Karpas-422 (cell line): ENCODE results near the gene EML2. TPM values are rescaled to one million over a fixed set of nuclear protein-coding genes. Genes with fewer than 3 reads are reported as not detected.

Experiments used
- DNase-seq: peaks from one replicate; pipeline ENCODE4 v3.0.0-alpha.2; 2015
- H2AFZ ChIP-seq: fragments of 200-600 bp; sonication (generic); 2 replicates; pipeline ENCODE4 v1.6.1; 2014; ENCODE audit warnings: antibody characterized with exemption, low read length, mixed read lengths
- H3K27ac ChIP-seq: fragments of 200-600 bp; sonication (generic); 2 replicates; pipeline ENCODE4 v1.5.1; 2014; ENCODE audit warnings: mild to moderate bottlenecking, low read length, moderate library complexity
- H3K27me3 ChIP-seq: fragments of 200-600 bp; sonication (generic); 2 replicates; pipeline ENCODE4 v1.6.1; 2014; ENCODE audit warnings: low read length, mixed read lengths
- H3K36me3 ChIP-seq: fragments of 200-600 bp; sonication (generic); 2 replicates; pipeline ENCODE4 v1.6.1; 2014; ENCODE audit warnings: low read length, mixed read lengths; ENCODE audit not compliant: insufficient read depth
- H3K4me1 ChIP-seq: fragments of 200-600 bp; sonication (generic); 2 replicates; pipeline ENCODE4 v1.6.1; 2014; ENCODE audit warnings: mild to moderate bottlenecking, low read length, mixed read lengths
- H3K4me2 ChIP-seq: fragments of 200-600 bp; sonication (generic); 2 replicates; pipeline ENCODE4 v1.6.1; 2014; ENCODE audit warnings: low read length, low read depth, mild to moderate bottlenecking; ENCODE audit not compliant: poor library complexity, severe bottlenecking
- H3K4me3 ChIP-seq: fragments of 200-600 bp; sonication (generic); 2 replicates; pipeline ENCODE4 v1.5.1; 2014; ENCODE audit warnings: mild to moderate bottlenecking, antibody characterized with exemption, low read length, mixed read lengths
- H3K79me2 ChIP-seq: fragments of 200-600 bp; sonication (generic); 2 replicates; pipeline ENCODE4 v1.6.1; 2014; ENCODE audit warnings: mild to moderate bottlenecking, low read length, mixed read lengths
- H3K9ac ChIP-seq: fragments of 200-600 bp; sonication (generic); 2 replicates; pipeline ENCODE4 v1.6.0; 2014; ENCODE audit warnings: low read length
- H3K9me2 ChIP-seq: fragments of 200-600 bp; sonication (generic), shearing (Covaris generic); replicated peaks from 2 replicates; pipeline ENCODE4 v1.6.0; 2014; ENCODE audit warnings: mild to moderate bottlenecking, low read length, moderate library complexity; ENCODE audit not compliant: insufficient read depth
- H3K9me3 ChIP-seq: fragments of 300-700, 200-600 bp; sonication (generic); 2 replicates; pipeline ENCODE4 v1.6.1; 2014; ENCODE audit warnings: low read length, mixed read lengths
- H4K20me1 ChIP-seq: fragments of 200-600 bp; sonication (generic); 2 replicates; pipeline ENCODE4 v1.6.1; 2014; ENCODE audit warnings: mild to moderate bottlenecking, antibody characterized with exemption, low read length, low read depth; ENCODE audit not compliant: insufficient read depth
- total RNA-seq: library from RNA; depleted of rRNA; stranded (reverse); fragments of >200 nt; shearing (Covaris generic); gene quantifications from 2 replicates; pipeline ENCODE4 v1.2.3, GENCODE V29; 2014; ENCODE audit warnings: low replicate concordance

Gene EML2
- total RNA-seq, 1 experiment from 2014 or later: 40.3 TPM

DNA sequence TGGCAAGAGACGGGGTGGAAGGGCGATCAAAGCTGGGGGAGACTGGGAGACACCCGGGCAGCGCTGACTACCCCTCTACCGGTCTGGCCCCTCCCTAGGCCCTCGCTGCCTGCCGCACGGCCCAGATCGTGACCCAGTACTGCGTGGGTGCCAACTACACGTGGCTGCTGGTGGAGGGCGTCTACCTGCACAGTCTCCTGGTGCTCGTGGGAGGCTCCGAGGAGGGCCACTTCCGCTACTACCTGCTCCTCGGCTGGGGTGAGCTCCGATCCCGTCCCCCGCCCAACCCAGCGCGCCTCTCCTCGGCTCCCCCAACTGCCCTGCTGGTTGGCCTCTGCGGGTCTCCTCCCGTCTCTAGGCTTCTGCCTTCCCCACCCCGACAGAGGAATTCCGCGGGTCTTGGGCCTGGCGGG lies 37.7 kb upstream of the EML2 start:
- Histone ChIP-seq H3K4me3 (no peak overlapping the region), H3K79me2 (no peaks in the 10 kb centered on the region), H3K9ac (no peak overlapping the region), H3K4me2 (no peak overlapping the region), H3K9me2 (no peaks in the 10 kb centered on the region), H3K4me1 (peaks cover 6% of the 10 kb centered on the region), H3K36me3 (no peaks in the 10 kb centered on the region), H3K27me3 (no peaks in the 10 kb centered on the region), H3K27ac (no peak overlapping the region), H4K20me1 (no peaks in the 10 kb centered on the region), H3K9me3 (no peaks in the 10 kb centered on the region), H2AFZ (no peak overlapping the region)
- no peak for DNase-seq

DNA sequence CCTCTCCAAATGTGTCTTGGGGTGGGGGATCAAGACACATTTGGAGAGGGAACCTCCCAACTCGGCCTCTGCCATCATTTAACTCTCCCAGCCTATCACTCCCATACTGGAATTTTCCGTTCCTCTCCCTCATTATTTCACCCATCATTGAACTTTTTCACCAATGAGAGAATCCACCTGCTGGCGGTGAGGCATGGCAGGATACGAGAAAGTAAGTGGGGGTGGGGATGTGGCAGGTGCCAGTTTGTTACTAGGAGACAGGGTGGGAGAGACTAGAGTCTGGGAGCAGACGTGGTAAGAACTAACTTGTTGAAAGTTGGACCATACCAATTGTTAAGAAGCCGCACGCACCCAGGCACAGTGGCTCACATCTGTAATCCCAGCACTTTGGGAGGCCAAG lies 35.7 kb upstream of the EML2 start:
- H3K4me2 ChIP-seq: no peak overlapping the region
- H3K79me2 ChIP-seq: no peaks in the 10 kb centered on the region
- no peaks in the 10 kb centered on the region for H3K27me3 ChIP-seq
- no peak overlapping the region for H3K27ac ChIP-seq
- no peaks in the 10 kb centered on the region for H4K20me1 ChIP-seq
- no peak overlapping the region for H3K4me3 ChIP-seq
- H3K9me3 ChIP-seq: no peaks in the 10 kb centered on the region
- no peaks in the 10 kb centered on the region for H3K4me1 ChIP-seq
- H3K9ac ChIP-seq: no peak overlapping the region
- no peak overlapping the region for H2AFZ ChIP-seq
- H3K9me2 ChIP-seq: no peaks in the 10 kb centered on the region
- no peaks in the 10 kb centered on the region for H3K36me3 ChIP-seq
- no peak for DNase-seq

- no peak overlapping the region for H3K9ac ChIP-seq
- H4K20me1 ChIP-seq: no peaks in the 10 kb centered on the region
- no peaks in the 10 kb centered on the region for H3K27me3 ChIP-seq
- DNase-seq: peak; percentile 84
- no peak overlapping the region for H3K4me2 ChIP-seq
- H3K79me2 ChIP-seq: no peaks in the 10 kb centered on the region
- H3K4me1 ChIP-seq: peaks cover 21% of the 10 kb centered on the region
- no peaks in the 10 kb centered on the region for H3K9me2 ChIP-seq
- H3K27ac ChIP-seq: no peak overlapping the region
- H2AFZ ChIP-seq: no peak overlapping the region
- no peaks in the 10 kb centered on the region for H3K9me3 ChIP-seq
- no peak overlapping the region for H3K4me3 ChIP-seq
- H3K36me3 ChIP-seq: no peaks in the 10 kb centered on the region
These were observed 31.7 kb upstream of the EML2 start for GRCh38 chr19:45670670-45671453.

- H3K4me1 ChIP-seq: peaks cover 21% of the 10 kb centered on the region
- peak overlapping the region; percentile 77 for H3K4me2 ChIP-seq
- H3K9me3 ChIP-seq: no peaks in the 10 kb centered on the region
- no peaks in the 10 kb centered on the region for H4K20me1 ChIP-seq
- peak; percentile 71 for DNase-seq
- H3K9ac ChIP-seq: peak overlapping the region; percentile 71
- no peak overlapping the region for H3K27ac ChIP-seq
- H3K79me2 ChIP-seq: no peaks in the 10 kb centered on the region
- H3K27me3 ChIP-seq: no peaks in the 10 kb centered on the region
- H3K4me3 ChIP-seq: peak overlapping the region; percentile 68
- no peaks in the 10 kb centered on the region for H3K36me3 ChIP-seq
- H3K9me2 ChIP-seq: no peaks in the 10 kb centered on the region
- H2AFZ ChIP-seq: peak overlapping the region; percentile 99
These were observed 29.2 kb upstream of the EML2 start for GRCh38 chr19:45668342-45668871.

DNA sequence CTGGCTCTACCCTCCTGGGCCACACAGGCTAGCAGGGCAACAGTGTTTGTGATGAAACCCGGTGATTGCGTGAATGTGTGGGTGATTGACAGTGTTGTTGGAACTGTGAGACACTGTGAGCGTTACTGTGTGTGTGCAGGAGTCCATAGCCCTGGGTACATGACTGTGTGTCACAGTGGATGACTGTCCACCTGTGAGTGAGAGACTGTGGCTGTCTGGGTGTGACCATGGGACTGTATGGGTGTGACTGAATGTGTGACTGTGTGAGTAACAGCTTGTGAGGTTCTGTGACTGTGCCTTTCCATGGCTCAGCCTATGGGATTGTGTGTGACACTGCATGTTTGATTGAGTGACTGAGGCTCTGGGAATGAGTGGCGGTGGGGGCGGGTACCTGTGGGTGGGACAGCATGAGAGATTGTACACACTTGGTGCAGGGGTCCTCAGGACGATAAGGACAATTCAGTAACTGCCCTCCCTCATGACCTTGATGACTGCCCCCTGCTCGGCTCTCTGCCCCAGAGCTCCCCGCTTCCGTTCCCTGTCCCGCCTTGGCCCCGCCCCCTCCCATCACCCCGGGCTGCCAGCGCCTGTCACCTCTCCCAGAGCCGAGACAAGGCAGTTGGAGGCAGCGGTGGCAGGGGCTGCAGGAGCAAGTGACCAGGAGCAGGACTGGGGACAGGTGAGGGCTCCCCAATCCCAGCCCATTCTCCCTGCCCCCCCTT lies 28.6 kb upstream of the EML2 start, which contains the start of gene GIPR:
TSS of gene GIPR (plus strand) at position 602 of the 722 bp plus-strand sequence. CDS start 1,300 bp downstream, outside the sequence.
- Histone ChIP-seq H2AFZ (peak within 1 kb of the TSS; percentile 99), H3K9ac (peak within 1 kb of the TSS; percentile 71), H3K79me2 (no peaks in the 10 kb centered on the region), H3K9me2 (no peaks in the 10 kb centered on the region), H3K4me2 (peak within 1 kb of the TSS; percentile 77), H3K27me3 (no peaks in the 10 kb centered on the region), H3K27ac (no peak within 1 kb of the TSS), H4K20me1 (no peaks in the 10 kb centered on the region), H3K4me3 (peak within 1 kb of the TSS; percentile 68), H3K36me3 (no peaks in the 10 kb centered on the region), H3K4me1 (peaks cover 21% of the 10 kb centered on the region), H3K9me3 (no peaks in the 10 kb centered on the region)
- peak; percentile 89 for DNase-seq

DNA sequence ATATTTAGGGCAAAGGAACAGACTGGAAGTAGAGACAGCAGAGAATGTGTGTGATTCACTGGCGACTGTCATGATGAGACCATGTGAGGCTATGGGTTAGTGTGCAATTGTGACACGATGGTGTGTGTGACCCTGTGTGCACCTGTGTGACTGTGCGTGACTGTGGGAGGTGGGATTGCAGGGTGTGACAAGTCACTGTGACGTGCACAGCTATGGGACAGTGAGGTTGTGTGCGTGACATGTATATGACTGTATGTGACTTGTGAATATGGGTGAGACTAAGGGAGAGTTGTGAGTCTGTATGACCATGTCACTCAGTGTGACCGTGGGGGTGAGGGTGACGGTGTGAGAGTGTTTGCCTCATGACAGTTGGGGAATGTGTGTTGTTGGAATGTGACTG lies 25.4 kb upstream of the EML2 start:
- Histone ChIP-seq H3K4me1 (peaks cover 21% of the 10 kb centered on the region), H3K9ac (no peak overlapping the region), H3K27ac (no peak overlapping the region), H3K9me2 (no peaks in the 10 kb centered on the region), H3K4me3 (no peak overlapping the region), H3K36me3 (no peaks in the 10 kb centered on the region), H3K9me3 (no peaks in the 10 kb centered on the region), H3K27me3 (no peaks in the 10 kb centered on the region), H3K4me2 (no peak overlapping the region), H3K79me2 (no peaks in the 10 kb centered on the region), H2AFZ (no peak overlapping the region), H4K20me1 (no peaks in the 10 kb centered on the region)
- no peak for DNase-seq

DNA sequence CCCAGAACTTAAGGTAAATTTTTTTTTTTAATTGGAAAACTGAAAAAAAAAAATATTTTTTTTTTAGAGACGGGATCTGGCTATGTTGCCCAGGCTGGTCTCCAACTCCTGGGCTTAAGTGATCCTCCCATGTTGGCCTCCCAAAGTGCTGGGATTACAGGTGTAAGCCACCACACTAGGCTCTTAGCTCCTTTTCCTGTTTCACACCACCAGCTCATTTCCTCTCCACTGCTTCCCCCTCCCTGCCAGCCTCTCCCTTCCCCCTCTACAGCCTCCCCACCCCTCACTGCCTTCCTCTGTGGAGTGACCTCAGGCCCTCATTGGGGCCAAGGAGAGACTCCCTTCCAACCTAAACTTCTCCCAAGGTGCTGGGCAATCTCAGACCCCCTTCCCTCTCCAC lies 24.6 kb upstream of the EML2 start:
- H3K4me1 ChIP-seq: peaks cover 15% of the 10 kb centered on the region
- no peaks in the 10 kb centered on the region for H3K9me2 ChIP-seq
- no peak overlapping the region for H3K27ac ChIP-seq
- H2AFZ ChIP-seq: no peak overlapping the region
- no peaks in the 10 kb centered on the region for H3K9me3 ChIP-seq
- no peak overlapping the region for H3K9ac ChIP-seq
- DNase-seq: no peak
- no peaks in the 10 kb centered on the region for H3K79me2 ChIP-seq
- no peak overlapping the region for H3K4me2 ChIP-seq
- H4K20me1 ChIP-seq: no peaks in the 10 kb centered on the region
- no peak overlapping the region for H3K4me3 ChIP-seq
- no peaks in the 10 kb centered on the region for H3K36me3 ChIP-seq
- no peaks in the 10 kb centered on the region for H3K27me3 ChIP-seq

DNA sequence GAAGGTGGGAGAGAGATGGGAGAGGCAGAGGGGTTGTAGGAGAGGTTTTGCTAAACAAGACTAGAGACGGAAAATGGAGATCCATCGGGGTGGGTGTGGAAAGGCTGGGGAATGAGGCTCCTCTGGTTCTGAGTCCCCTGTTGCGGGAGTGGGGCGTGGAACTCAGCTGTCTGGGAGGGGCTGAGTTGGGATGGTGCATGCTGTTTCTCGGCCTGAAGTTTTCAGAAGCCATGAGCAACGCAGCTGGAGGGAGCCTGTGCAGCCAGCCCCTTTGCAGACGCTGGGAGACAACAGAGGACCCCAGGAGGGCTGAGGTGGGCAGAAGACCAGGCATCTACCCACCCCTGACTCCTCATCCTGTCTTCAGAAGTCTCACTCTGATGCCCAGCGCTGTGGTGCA lies 21.4 kb upstream of the EML2 start:
- Histone ChIP-seq H3K27ac (no peak overlapping the region), H3K9me2 (no peaks in the 10 kb centered on the region), H3K9me3 (no peaks in the 10 kb centered on the region), H3K79me2 (no peaks in the 10 kb centered on the region), H3K36me3 (no peaks in the 10 kb centered on the region), H2AFZ (no peak overlapping the region), H3K4me1 (no peaks in the 10 kb centered on the region), H4K20me1 (no peaks in the 10 kb centered on the region), H3K9ac (no peak overlapping the region), H3K27me3 (no peaks in the 10 kb centered on the region), H3K4me3 (no peak overlapping the region), H3K4me2 (no peak overlapping the region)
- no peak for DNase-seq
